ENCODE measurements around the gene MEGF8. TPM values are rescaled to one million over a fixed set of nuclear protein-coding genes. Genes with fewer than 3 reads are reported as not detected.

Gene MEGF8
- total and polyA plus RNA-seq, 9 of the 15 experiments (the other 6 are each of a cell fraction or from before 2014, with no cell fraction given), result 0.28 to 13.1 (median 3.0) TPM

DNA sequence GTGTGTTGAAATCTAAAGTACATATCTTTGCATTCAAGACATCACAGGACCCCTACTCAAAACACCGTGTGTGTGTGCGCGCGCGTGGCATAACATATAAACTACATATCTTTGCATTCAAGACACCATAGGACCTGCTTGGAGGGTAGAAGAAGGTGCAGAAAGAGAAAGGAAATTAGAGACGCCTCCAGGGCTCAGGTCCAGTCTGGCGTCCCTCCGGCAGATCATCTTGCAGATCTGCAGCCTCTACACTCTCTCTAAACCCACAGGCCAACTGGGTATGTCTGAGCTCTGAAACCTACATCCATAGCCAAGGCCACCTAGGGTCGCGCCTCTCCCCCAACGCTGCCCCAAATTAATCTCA is 22.4 kb upstream of the MEGF8 start (continued):
- TF ChIP-seq NR2C1 (IDR thresholded peaks at IDR 0.05) (no peak), NR2C1 (tag; IDR thresholded peaks at IDR 0.05) (no peak), JUND (IDR thresholded peaks at IDR 0.05; ENCODE audit: borderline replicate concordance, low read depth, low read length) (no peak), JUND (tag; IDR thresholded peaks at IDR 0.05; ENCODE audit: borderline replicate concordance, low read depth, low read length) (0 out of 3 replicates have a peak, but pooled peaks have one; percentile 38), SMAD1 (IDR thresholded peaks at IDR 0.05; ENCODE audit: low read depth, low read length, partially characterized antibody) (no peak), EHMT2 (IDR thresholded peaks at IDR 0.05) (no peak), MYC (IDR thresholded peaks at IDR 0.05; ENCODE audit: low read depth, low read length) (no peak), MYC (CRISPR knock-in tag; IDR thresholded peaks at IDR 0.05; ENCODE audit: borderline replicate concordance, low read depth) (0 out of 2 replicates have a peak, but pooled peaks have one; percentile 23), CBX8 (IDR thresholded peaks at IDR 0.05; ENCODE audit: borderline replicate concordance, extremely low read depth, low read depth, low read length, poor library complexity, severe bottlenecking) (no peak), NCOA4 (IDR thresholded peaks at IDR 0.05; ENCODE audit: partially characterized antibody) (no peak), NCOA1 (IDR thresholded peaks at IDR 0.05; ENCODE audit: low read depth) (no peak), ZNF140 (CRISPR knock-in tag; IDR thresholded peaks at IDR 0.05) (no peak), ILF3 (IDR thresholded peaks at IDR 0.05; ENCODE audit: borderline replicate concordance) (no peak), ZNF696 (CRISPR knock-in tag; conservative IDR thresholded peaks at IDR 0.05) (no peak)
- TF ChIP-seq, protein P1, sequence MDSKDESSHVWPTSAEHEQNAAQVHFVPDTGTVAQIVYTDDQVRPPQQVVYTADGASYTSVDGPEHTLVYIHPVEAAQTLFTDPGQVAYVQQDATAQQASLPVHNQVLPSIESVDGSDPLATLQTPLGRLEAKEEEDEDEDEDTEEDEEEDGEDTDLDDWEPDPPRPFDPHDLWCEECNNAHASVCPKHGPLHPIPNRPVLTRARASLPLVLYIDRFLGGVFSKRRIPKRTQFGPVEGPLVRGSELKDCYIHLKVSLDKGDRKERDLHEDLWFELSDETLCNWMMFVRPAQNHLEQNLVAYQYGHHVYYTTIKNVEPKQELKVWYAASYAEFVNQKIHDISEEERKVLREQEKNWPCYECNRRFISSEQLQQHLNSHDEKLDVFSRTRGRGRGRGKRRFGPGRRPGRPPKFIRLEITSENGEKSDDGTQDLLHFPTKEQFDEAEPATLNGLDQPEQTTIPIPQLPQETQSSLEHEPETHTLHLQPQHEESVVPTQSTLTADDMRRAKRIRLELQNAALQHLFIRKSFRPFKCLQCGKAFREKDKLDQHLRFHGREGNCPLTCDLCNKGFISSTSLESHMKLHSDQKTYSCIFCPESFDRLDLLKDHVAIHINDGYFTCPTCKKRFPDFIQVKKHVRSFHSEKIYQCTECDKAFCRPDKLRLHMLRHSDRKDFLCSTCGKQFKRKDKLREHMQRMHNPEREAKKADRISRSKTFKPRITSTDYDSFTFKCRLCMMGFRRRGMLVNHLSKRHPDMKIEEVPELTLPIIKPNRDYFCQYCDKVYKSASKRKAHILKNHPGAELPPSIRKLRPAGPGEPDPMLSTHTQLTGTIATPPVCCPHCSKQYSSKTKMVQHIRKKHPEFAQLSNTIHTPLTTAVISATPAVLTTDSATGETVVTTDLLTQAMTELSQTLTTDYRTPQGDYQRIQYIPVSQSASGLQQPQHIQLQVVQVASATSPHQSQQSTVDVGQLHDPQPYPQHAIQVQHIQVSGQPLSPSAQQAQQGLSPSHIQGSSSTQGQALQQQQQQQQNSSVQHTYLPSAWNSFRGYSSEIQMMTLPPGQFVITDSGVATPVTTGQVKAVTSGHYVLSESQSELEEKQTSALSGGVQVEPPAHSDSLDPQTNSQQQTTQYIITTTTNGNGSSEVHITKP (IDR thresholded peaks at IDR 0.05; ENCODE audit: partially characterized antibody), result no peak
- TF ChIP-seq, protein P2, sequence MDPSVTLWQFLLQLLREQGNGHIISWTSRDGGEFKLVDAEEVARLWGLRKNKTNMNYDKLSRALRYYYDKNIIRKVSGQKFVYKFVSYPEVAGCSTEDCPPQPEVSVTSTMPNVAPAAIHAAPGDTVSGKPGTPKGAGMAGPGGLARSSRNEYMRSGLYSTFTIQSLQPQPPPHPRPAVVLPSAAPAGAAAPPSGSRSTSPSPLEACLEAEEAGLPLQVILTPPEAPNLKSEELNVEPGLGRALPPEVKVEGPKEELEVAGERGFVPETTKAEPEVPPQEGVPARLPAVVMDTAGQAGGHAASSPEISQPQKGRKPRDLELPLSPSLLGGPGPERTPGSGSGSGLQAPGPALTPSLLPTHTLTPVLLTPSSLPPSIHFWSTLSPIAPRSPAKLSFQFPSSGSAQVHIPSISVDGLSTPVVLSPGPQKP (CRISPR knock-in tag; IDR thresholded peaks at IDR 0.05), result no peak
- TF ChIP-seq, protein P3, sequence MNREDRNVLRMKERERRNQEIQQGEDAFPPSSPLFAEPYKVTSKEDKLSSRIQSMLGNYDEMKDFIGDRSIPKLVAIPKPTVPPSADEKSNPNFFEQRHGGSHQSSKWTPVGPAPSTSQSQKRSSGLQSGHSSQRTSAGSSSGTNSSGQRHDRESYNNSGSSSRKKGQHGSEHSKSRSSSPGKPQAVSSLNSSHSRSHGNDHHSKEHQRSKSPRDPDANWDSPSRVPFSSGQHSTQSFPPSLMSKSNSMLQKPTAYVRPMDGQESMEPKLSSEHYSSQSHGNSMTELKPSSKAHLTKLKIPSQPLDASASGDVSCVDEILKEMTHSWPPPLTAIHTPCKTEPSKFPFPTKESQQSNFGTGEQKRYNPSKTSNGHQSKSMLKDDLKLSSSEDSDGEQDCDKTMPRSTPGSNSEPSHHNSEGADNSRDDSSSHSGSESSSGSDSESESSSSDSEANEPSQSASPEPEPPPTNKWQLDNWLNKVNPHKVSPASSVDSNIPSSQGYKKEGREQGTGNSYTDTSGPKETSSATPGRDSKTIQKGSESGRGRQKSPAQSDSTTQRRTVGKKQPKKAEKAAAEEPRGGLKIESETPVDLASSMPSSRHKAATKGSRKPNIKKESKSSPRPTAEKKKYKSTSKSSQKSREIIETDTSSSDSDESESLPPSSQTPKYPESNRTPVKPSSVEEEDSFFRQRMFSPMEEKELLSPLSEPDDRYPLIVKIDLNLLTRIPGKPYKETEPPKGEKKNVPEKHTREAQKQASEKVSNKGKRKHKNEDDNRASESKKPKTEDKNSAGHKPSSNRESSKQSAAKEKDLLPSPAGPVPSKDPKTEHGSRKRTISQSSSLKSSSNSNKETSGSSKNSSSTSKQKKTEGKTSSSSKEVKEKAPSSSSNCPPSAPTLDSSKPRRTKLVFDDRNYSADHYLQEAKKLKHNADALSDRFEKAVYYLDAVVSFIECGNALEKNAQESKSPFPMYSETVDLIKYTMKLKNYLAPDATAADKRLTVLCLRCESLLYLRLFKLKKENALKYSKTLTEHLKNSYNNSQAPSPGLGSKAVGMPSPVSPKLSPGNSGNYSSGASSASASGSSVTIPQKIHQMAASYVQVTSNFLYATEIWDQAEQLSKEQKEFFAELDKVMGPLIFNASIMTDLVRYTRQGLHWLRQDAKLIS (CRISPR knock-in tag; IDR thresholded peaks at IDR 0.05), result no peak
- TF ChIP-seq, protein P4, sequence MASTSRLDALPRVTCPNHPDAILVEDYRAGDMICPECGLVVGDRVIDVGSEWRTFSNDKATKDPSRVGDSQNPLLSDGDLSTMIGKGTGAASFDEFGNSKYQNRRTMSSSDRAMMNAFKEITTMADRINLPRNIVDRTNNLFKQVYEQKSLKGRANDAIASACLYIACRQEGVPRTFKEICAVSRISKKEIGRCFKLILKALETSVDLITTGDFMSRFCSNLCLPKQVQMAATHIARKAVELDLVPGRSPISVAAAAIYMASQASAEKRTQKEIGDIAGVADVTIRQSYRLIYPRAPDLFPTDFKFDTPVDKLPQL (IDR thresholded peaks at IDR 0.05; ENCODE audit: extremely low read depth, insufficient read length), result no peak
- TF ChIP-seq, protein P5, sequence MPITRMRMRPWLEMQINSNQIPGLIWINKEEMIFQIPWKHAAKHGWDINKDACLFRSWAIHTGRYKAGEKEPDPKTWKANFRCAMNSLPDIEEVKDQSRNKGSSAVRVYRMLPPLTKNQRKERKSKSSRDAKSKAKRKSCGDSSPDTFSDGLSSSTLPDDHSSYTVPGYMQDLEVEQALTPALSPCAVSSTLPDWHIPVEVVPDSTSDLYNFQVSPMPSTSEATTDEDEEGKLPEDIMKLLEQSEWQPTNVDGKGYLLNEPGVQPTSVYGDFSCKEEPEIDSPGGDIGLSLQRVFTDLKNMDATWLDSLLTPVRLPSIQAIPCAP (CRISPR knock-in tag; IDR thresholded peaks at IDR 0.05; ENCODE audit: borderline replicate concordance), result no peak

All from K562 (cell line).